ENCODE results near the gene RNF7. TPM values are rescaled to one million over a fixed set of nuclear protein-coding genes. Genes with fewer than 3 reads are reported as not detected.
"Not testable (repeated sequence)": the region's sequence is repeated elsewhere in the genome, so short reads cannot be mapped to it uniquely, and the experiment has no call there.

The RNF7 gene
- total RNA-seq, result 10 to 100 TPM; 54.0 to 58.9 TPM

DNA sequence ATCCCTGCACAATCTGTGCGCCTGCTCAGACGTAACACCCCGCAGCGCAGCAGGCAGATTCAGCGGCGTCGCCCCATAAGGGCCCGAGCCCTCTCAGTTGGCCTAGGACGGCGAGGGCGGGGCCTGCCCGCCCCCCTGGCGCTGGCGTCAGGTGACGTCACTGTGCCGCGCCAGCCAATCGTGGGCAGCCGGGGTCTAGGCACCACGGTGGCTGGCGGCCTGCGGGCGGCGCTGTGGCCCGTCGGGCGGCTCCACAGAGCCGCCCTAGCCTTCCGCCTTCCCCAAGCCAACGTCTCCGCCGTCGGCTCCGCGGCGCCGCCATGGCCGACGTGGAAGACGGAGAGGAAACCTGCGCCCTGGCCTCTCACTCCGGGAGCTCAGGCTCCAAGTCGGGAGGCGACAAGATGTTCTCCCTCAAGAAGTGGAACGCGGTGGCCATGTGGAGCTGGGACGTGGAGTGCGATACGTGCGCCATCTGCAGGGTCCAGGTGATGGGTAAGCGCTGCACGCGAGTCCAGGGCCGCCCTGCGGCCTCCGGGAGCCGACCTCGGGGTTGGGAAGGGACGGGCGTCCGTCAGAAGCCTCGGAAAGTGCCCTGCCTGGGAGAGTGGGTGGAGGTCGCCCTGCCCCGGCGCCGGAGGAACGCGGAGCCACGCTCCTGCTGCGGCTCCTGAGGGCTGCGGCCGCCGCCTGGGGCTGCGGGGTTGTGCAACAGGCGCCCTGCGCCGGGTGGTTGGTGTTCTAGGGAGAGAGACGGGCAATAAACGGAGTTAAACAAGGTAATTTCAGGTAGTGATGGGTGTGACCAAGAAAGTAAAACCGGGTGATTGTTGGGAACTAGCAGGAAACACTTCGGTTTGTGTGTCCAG lies at the start of gene RNF7:
Gene RNF7, plus strand, starts transcription at position 277 of the 869 bp plus-strand sequence. Its CDS starts 44 bp downstream, at position 321.
- CTCF ChIA-PET, result interaction anchor here (0.7 to 4.4 kb wide), 25 partner anchors 9 to 411 kb away, joined by 3 to 110 read pairs (median 3); partner anchors contain the start of genes ATP1B3 and TFDP2
- Mint-ChIP-seq H3K36me3 (peaks cover 12% of the 10 kb centered on the region), H3K4me3 (peak within 1 kb of the TSS; percentile 100), H3K27ac (peak within 1 kb of the TSS; percentile 99), H3K27me3 (no peaks in the 10 kb centered on the region), H3K4me1 (ENCODE audit: low read depth) (peaks cover 33% of the 10 kb centered on the region), H3K9me3 (no peaks in the 10 kb centered on the region)
- POLR2A ChIA-PET, result interaction anchor here (0.6 to 3.2 kb wide), 6 partner anchors 14 to 141 kb away, joined by 3 to 56 read pairs (median 4); partner anchors contain the start of gene ATP1B3
- DNase-seq, result peak; percentile 98
- intact Hi-C loops (cut with micrococcal nuclease), result loop anchor here (1.0 to 5.0 kb wide), 13 partner anchors 58 to 709 kb away; partner anchors contain the start of genes ATP1B3, GK5 and TFDP2

DNA sequence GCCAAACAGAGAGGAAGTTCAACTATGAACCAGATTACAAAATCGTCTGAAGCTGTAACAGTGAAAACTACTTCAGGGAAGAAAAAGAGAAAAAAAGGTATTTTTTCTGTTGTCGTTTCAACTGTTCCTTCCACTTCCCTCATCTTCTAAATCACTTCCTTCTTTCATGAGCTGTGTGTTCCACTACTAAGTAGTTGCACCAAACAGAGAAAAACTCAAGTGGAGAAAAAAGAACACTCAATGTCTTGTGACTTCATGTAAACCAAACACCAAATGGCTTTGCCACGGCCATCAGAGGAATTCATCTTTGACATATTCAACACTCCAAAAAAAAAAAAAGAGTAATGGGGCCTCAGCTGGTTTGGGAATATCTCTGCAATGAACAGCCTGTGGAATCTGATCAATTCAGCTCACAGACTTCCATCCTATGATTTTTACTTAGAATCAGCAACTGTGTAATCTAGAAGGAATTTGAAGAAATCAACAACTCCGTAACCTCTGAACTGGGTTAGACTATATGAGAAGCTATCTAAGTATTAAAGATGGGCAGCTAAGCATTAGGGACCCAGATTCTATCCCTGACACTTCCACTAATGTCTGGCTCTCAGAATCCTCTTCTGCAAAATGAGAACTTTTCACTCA lies 47.5 kb upstream of the RNF7 start:
- no peak for DNase-seq
- H3K4me1 Mint-ChIP-seq (ENCODE audit: low read depth), result peaks cover 9% of the 10 kb centered on the region
- intact Hi-C loops (cut with micrococcal nuclease), result no loop called here
- ChIA-PET CTCF (no interaction called here), POLR2A (no interaction called here)
- no peak overlapping the region for H3K27ac Mint-ChIP-seq
- no peaks in the 10 kb centered on the region for H3K27me3 Mint-ChIP-seq
- H3K4me3 Mint-ChIP-seq, result no peak overlapping the region
- no peaks in the 10 kb centered on the region for H3K36me3 Mint-ChIP-seq
- no peaks in the 10 kb centered on the region for H3K9me3 Mint-ChIP-seq

DNA sequence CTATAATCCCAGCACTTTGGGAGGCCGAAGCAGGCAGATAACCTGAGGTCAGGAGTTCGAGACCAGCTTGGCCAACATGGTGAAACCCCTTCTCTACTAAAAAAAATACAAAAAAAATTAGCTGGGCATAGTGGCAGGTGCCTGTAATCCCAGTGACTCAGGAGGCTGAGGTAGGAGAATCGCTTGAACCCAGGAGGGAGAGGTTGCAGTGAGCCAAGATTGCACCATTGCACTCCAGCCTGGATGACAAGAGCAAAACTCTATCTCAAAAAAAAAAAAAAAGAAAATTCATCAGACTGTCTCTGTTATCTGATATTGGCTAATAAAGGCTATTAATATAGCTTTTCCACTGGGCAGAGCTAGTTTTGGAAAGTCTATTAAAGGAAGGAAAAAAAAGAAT lies 46.6 kb upstream of the RNF7 start:
- H3K36me3 Mint-ChIP-seq; POLR2A ChIA-PET; H3K27ac Mint-ChIP-seq; H3K9me3 Mint-ChIP-seq; CTCF ChIA-PET; H3K4me3 Mint-ChIP-seq; H3K4me1 Mint-ChIP-seq (ENCODE audit: low read depth); DNase-seq; intact Hi-C loops (cut with micrococcal nuclease); H3K27me3 Mint-ChIP-seq: not testable (repeated sequence)

DNA sequence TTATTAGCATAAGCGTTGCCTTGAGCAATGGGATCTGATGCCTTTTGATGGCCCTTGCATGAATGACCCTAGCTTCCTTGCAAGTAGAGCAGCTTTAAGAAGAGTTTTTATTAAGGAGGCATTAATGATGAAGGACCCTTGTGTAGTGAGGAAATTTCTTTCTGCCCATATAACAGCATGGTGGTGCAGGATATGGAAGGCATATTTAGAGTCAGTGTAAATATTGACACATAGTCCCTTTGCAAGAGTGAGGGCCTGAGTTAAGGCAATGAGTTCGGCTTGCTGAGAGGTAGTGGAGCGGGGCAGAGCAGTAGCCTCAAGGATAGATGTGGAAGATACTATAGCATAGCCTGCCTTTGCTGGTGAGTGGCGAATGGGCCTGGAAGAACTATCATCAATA lies 45.1 kb upstream of the RNF7 start:
- H3K9me3 Mint-ChIP-seq; H3K4me1 Mint-ChIP-seq (ENCODE audit: low read depth); intact Hi-C loops (cut with micrococcal nuclease); CTCF ChIA-PET; H3K27ac Mint-ChIP-seq; H3K27me3 Mint-ChIP-seq; H3K36me3 Mint-ChIP-seq; DNase-seq; POLR2A ChIA-PET; H3K4me3 Mint-ChIP-seq: not testable (repeated sequence)

DNA sequence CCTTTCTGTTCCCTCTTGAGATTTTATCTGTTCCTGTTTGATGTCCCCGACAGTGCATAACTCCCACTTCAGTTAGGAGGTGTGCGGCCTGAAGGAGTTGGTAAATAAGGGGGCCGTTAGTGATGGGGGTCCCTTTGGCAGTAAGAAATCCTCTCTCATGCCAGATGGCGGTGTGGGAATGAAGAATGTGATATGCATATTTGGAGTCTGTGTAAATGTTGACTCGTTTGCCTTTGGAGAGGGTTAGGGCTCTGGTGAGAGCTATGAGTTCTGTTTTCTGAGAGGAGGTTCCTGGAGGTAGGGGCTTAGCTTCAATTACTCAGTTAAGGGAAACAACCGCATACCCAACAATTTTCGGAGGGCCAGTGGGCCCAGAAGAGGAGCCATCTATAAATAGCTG lies 38.8 kb upstream of the RNF7 start:
- POLR2A ChIA-PET, result no interaction called here
- CTCF ChIA-PET, result no interaction called here
- Mint-ChIP-seq H3K4me3 (no peak overlapping the region), H3K4me1 (ENCODE audit: low read depth) (no peaks in the 10 kb centered on the region), H3K9me3 (no peaks in the 10 kb centered on the region), H3K27ac (no peak overlapping the region), H3K36me3 (no peaks in the 10 kb centered on the region), H3K27me3 (no peaks in the 10 kb centered on the region)
- intact Hi-C loops (cut with micrococcal nuclease), result no loop called here
- DNase-seq, result no peak

DNA sequence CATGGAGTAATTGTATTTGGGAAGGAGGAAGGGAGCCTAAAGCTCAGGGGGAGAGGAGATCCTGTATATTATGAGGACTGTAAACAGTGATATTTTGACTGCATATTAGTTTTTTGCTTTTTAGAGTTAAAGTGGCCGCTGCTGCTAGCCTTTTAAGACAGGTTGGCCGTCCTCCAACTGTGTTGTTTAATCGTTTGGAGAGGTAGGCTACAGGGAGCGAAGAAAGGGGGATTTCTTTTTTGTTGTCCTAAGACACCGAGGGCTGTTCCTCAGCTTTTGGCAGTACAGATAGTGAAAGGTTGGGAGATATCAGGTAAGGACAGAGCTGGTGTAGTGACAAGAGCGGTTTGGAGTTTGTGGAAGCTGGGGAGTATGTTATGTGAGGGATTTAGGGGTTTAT lies 38.2 kb upstream of the RNF7 start:
- ChIA-PET POLR2A (no interaction called here), CTCF (no interaction called here)
- DNase-seq, result no peak
- Mint-ChIP-seq H3K4me1 (ENCODE audit: low read depth) (no peaks in the 10 kb centered on the region), H3K27me3 (no peaks in the 10 kb centered on the region), H3K27ac (no peak overlapping the region), H3K36me3 (no peaks in the 10 kb centered on the region), H3K4me3 (no peak overlapping the region), H3K9me3 (no peaks in the 10 kb centered on the region)
- intact Hi-C loops (cut with micrococcal nuclease), result no loop called here

DNA sequence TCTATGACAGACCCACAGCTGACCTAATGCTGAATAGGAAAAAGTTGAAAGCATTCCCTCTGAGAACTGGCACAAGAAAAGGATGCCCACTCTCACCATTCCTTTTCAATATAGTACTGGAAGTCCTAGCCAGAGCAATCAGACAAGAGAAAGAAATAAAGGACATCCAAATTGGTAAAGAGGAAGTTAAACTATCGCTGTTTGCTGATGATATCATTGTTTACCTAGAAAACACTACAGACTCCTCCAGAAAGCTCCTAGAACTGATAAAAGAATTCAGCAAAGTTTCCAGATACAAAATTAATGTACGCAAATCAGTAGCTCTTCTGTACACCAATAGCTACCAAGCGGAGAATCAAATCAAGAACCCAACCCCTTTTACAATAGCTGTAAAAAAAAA lies 34.7 kb upstream of the RNF7 start:
- intact Hi-C loops (cut with micrococcal nuclease); CTCF ChIA-PET; H3K36me3 Mint-ChIP-seq: not testable (repeated sequence)

DNA sequence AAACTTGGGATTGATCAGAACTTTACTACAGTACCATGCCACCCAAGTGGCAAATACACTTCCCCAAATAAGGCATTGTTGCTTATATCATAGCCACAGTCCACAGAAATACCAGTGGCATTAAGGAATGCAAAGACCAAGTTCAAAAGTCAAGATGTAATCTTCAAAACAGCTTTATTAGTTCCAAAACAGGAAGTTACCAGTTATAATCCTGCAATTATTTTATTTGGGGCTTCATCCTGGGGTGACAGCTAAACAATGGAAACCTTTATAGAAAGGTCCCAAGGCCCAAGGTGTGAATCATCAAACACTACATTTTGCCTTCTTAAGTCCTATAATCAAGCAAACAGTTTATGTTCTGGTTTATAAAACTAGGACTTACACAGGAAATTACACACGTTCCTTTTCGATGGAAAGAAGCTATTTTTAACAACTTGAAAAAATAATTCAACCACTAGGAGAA lies 30.3 kb upstream of the RNF7 start:
- POLR2A ChIA-PET, result no interaction called here
- Mint-ChIP-seq H3K4me1 (ENCODE audit: low read depth) (no peaks in the 10 kb centered on the region), H3K27ac (no peak overlapping the region), H3K27me3 (no peaks in the 10 kb centered on the region), H3K4me3 (no peak overlapping the region), H3K36me3 (no peaks in the 10 kb centered on the region), H3K9me3 (no peaks in the 10 kb centered on the region)
- intact Hi-C loops (cut with micrococcal nuclease), result no loop called here
- CTCF ChIA-PET, result no interaction called here
- DNase-seq, result no peak

More for the DNA sequence above, 34.7 kb upstream of the RNF7 start:
- H3K4me1 Mint-ChIP-seq (ENCODE audit: low read depth); H3K9me3 Mint-ChIP-seq; H3K4me3 Mint-ChIP-seq; H3K27me3 Mint-ChIP-seq; DNase-seq; H3K27ac Mint-ChIP-seq; POLR2A ChIA-PET: not testable (repeated sequence)

DNA sequence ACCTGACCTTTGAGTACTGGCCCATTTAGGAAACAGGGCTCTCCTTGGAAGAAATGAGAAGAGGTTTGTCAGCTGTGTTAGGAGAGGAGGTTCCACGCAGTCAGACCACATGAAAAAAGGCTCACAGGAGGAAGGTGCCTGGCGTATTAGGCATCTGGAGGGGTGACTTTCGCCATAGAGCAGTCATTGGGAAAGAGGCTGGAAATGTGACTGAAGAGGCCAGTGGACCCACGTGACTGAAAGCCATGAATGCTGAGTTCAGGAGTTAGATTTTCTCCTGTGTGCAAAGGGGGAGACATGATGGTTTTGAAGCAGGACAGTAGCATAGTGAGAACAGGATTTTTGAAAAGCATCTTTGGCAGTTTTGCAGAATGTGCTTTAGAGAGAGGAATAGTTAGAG lies 29.7 kb upstream of the RNF7 start:
- Mint-ChIP-seq H3K27ac (no peak overlapping the region), H3K27me3 (no peaks in the 10 kb centered on the region), H3K36me3 (no peaks in the 10 kb centered on the region), H3K4me3 (no peak overlapping the region), H3K9me3 (no peaks in the 10 kb centered on the region), H3K4me1 (ENCODE audit: low read depth) (no peaks in the 10 kb centered on the region)
- intact Hi-C loops (cut with micrococcal nuclease), result no loop called here
- POLR2A ChIA-PET, result no interaction called here
- CTCF ChIA-PET, result no interaction called here
- no peak for DNase-seq

DNA sequence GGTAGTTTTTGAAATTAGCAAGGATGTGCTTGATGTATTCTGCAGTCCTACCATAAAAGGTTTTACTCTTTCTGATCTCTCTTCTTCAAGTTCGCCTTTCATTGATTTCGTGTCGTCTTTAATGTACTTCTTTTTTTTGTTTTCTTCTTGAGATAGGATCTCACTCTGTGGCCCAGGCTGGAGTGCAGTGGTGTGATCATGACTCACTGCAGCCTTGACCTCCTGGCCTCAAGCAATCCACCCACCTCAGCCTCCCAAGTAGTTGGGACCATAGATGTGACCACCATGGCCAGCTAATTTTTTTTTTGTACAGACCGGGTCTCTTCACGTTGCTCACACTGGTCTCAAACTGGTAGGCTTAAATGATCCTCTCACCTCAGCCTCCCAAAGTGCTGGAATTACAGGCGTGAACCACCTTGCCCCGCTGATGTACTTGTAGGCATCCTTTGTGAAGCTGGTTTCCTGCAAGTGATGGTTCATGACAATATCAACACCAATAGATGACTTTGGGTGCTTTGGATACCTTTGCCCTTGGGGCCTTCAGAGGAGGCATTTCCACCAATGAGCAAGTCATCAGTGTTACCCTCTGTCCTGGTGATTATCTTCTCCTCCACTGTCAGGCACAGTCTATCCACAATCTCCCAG lies 28.9 kb upstream of the RNF7 start:
- intact Hi-C loops (cut with micrococcal nuclease), result no loop called here
- CTCF ChIA-PET, result no interaction called here
- DNase-seq, result no peak
- Mint-ChIP-seq H3K36me3 (no peaks in the 10 kb centered on the region), H3K27ac (no peak overlapping the region), H3K27me3 (no peaks in the 10 kb centered on the region), H3K4me1 (ENCODE audit: low read depth) (no peaks in the 10 kb centered on the region), H3K4me3 (no peak overlapping the region), H3K9me3 (no peaks in the 10 kb centered on the region)
- POLR2A ChIA-PET, result no interaction called here

DNA sequence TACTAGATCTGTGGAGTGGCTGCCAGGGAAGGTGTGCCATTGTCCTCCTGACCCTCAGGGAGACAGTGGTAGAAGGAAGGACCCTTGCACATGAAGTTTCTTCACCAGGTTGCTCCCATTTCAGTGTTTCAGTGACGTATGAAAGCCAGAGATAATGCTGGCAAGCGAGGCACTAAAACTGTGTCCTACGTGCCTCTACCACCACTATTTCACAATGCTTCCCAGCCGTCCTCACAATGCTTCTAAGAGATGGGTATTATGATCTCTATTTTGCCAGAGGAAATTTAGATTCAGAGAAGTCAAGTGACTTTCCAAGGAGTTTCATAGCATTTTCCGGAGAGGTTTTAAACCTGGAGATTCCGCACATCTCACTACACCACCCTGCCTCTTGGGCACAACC lies 28.0 kb upstream of the RNF7 start:
- POLR2A ChIA-PET, result no interaction called here
- no peak for DNase-seq
- Mint-ChIP-seq H3K36me3 (no peaks in the 10 kb centered on the region), H3K27me3 (no peaks in the 10 kb centered on the region), H3K27ac (no peak overlapping the region), H3K4me1 (ENCODE audit: low read depth) (no peaks in the 10 kb centered on the region), H3K4me3 (no peak overlapping the region), H3K9me3 (no peaks in the 10 kb centered on the region)
- CTCF ChIA-PET, result no interaction called here
- intact Hi-C loops (cut with micrococcal nuclease), result no loop called here

DNA sequence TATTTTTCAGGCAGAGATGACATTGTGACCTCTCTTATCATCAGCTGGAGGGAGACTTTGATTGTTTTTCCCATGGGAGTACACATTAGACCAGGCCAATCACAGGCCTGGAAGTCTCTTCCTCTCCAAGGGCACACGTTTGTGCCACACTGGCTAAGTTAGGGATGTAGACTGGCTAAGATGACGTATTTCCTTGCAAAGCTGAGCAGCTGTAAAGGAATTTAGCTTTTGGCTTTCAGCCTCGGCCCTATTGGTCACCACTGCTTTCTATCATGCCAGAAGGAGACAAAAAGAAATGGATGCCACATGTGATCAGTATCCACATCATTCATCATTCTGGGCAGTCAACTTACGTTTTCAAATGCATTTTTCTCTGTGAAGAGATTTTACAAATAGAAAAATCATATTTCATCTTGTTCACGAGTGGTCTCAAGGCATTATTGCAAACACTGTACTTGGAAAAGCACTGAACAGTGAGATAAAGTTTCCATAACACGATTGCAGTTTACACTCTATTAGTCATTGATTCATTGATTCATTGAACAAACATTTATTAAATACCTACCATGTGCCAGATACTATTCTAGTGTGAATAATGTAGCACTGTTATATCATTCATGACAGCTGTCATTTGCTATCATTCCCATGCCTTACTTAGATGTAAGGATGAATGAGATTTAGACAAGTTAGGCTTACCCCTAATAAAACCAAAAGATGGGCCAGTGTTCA lies 27.0 kb upstream of the RNF7 start:
- CTCF ChIA-PET, result no interaction called here
- DNase-seq, result no peak
- POLR2A ChIA-PET, result no interaction called here
- Mint-ChIP-seq H3K4me1 (ENCODE audit: low read depth) (no peaks in the 10 kb centered on the region), H3K4me3 (no peak overlapping the region), H3K9me3 (no peaks in the 10 kb centered on the region), H3K27me3 (no peaks in the 10 kb centered on the region), H3K36me3 (no peaks in the 10 kb centered on the region), H3K27ac (no peak overlapping the region)
- intact Hi-C loops (cut with micrococcal nuclease), result no loop called here

All from activated CD4-positive, alpha-beta memory T cell treated with anti-CD3 and anti-CD28 coated beads for 36 hours (primary cell).